ENCODE data around the gene KLHDC7A.

The KLHDC7A gene

GRCh38 chr1:18473195-18473815, 7.4 kb upstream of the KLHDC7A start:
- no peak for DNase-seq

DNA sequence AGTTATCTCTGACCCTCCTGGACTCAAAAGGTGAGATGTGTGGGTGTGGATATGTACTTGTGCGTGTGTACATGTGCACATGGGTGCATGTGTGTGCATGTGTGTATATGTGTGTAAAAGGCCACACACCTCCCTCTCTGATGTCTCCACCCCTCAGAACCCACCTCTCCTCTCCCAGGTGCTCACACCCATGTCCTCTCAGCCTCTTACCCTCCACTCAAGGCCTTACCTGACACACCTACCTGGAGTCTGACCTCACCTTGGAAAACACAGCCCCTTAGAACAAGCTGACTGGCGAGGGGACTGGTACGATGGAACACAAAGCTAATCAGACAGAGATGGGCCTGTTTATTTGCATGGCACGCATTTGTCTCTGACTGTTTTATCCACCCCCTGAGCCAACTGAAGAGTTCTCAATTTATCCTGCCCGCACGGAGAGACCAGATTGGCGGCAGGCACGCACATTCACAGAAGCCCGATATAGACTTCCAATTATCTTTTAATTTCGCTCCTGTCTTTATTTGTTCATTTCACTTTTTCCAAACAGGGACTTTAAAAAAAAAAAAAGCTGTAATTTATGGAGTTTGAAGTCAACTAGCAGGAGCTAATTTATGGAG, 6.1 kb upstream of the KLHDC7A start:
- no peak for DNase-seq

DNA sequence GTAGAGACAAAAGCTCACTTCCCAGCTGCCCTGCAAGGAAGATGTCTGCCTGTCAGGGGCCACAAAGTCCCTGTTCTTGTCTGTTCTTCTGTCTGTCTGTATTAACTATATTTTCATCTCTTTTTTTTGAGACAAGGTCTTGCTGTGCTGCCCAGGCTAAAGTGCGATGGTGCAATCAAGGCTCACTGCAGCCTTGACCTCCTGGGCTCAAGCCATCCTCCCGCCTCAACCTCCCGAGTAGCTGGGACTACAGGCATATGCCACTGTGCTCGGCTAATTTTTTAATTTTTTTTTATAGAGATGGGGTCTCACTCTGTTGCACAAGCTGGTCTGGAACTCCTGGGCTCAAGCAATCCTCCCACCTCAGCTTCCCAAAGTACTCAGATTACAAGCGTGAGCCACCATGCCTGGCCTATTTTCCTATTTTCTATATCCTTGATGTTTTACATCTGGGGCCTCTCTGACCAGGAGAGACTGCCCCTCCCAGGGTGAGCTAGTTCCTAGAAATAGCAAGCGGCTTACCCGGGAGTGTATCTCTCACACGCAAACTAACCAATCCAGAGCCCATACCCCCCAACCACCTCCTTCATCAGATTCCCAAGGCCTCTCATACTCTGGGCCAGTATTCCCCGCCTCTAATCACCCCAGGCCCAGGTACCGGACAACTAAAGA, 5.4 kb upstream of the KLHDC7A start:
- DNase-seq, result no peak

- DNase-seq, result no peak
Observed at GRCh38 chr1:18479454-18479853, 1.3 kb upstream of the KLHDC7A start.

DNA sequence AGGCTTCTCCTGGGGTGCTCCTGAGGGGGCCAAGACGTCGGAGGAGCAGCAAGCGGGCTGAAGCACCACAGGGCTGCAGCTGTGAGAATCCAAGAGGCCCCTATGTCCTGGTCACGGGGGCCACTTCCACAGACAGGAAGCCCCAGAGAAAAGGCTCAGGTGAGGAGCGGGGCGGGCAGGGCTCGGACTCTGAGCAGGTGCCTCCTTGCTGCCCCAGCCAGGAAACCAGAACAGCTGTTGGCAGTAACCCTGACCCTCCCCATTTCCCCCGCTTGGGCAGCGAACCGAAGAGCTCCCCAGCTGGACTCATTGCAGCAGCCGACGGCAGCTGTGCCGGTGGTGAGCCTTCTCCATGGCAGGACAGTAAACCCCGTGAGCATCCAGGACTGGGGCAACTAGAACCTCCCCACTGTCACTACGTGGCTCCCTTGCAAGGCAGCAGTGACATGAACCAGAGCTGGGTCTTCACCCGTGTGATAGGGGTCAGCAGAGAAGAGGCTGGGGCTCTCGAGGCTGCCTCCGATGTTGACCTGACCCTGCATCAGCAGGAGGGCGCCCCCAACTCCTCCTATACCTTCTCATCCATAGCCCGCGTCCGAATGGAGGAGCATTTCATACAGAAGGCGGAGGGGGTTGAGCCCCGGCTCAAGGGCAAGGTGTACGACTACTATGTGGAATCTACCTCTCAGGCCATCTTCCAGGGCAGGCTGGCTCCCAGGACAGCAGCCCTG, 625 bp downstream of the KLHDC7A start:
- DNase-seq, result no peak

DNA sequence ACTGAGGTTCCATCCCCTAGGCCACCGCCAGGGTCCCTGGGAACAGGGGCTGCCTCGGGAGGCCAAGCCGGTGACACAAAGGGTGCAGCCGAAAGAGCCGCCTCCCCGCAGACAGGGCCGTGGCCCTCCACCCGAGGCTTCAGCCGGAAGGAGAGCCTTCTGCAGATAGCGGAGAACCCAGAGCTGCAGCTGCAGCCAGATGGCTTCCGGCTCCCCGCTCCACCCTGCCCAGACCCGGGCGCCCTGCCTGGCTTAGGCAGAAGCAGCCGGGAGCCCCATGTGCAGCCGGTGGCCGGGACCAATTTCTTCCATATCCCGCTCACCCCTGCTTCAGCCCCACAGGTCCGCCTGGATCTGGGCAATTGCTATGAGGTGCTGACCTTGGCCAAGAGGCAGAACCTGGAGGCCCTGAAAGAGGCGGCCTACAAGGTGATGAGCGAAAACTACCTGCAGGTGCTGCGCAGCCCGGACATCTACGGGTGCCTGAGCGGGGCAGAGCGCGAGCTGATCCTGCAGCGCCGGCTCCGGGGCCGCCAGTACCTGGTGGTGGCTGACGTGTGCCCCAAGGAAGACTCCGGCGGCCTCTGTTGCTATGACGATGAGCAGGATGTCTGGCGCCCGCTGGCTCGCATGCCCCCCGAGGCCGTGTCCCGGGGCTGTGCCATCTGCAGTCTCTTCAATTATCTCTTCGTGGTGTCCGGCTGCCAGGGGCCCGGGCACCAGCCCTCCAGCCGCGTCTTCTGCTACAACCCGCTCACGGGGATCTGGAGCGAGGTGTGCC, 1.4 kb downstream of the KLHDC7A start:
- no peak for DNase-seq

- DNase-seq, result no peak
Observed at GRCh38 chr1:18482721-18483425, 2.1 kb downstream of the KLHDC7A start.

GRCh38 chr1:18484276-18484675, 3.5 kb downstream of the KLHDC7A start:
- no peak for DNase-seq

- no peak for DNase-seq
Observed at GRCh38 chr1:18484721-18485120, 4.0 kb downstream of the KLHDC7A start.

DNA sequence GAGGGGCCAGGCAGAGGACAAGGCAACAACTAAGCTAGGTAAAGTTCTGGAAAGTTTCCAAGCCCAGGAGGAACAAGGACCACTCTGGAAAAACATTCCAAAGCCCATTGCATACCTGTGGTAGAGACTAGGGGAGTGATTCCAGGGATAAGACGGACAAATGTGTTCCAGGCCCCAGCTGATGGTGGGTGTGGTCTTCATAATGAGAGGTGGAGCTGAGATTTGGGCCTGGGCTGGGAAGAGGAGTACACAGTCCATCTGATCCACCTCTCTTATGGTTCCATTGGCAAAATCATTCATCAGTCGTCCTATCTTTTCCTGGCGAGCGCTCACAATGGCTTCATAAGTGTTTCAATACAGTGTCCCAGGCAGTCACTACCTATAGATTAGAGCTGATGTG, 4.5 kb downstream of the KLHDC7A start:
- DNase-seq, result no peak

- no peak for DNase-seq
Observed at GRCh38 chr1:18486195-18486594, 5.5 kb downstream of the KLHDC7A start.

GRCh38 chr1:18489417-18490143, 8.8 kb downstream of the KLHDC7A start:
- no peak for DNase-seq

DNA sequence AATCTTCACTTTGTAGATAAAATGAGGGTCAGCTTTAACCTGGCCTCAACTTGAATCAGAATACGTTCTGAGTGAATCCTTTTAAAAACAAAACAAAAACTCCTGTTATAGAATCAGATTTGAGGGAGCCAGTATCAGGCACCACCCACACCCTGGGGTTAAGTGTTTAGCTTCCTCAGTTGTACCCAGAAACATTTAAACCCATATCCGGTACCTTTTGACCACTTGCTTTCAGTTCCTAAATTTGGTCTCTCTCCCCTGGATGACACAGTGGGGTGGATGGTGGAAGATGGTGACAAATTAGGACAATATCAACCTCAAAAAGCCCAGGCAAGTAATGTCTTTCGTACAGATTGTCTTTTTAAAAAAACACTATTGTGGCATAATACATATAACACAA, 10.4 kb downstream of the KLHDC7A start:
- no peak for DNase-seq

DNA sequence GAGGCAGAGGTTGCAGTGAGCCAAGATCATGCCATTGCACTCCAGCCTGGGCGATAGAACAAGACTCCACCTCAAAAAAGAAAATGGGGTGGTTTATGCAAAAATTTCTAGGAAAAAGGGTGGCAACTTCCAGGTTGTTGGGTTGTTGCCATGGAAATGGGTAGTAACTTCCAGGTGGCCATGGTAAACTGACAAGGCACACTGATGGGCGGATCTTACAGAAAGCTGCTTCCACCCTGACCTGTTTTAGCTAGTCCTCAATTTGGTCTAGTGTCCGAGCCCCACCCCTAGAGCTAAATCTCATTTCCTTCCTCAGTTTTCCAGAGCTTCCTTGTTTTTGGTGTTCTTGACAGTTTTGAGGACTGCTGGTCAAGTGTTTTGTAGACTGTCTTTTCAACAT, 13.6 kb downstream of the KLHDC7A start:
- no peak for DNase-seq

- no peak for DNase-seq
Observed at GRCh38 chr1:18495635-18496034, 14.9 kb downstream of the KLHDC7A start.

- DNase-seq, result no peak
Observed at GRCh38 chr1:18496056-18496455, 15.3 kb downstream of the KLHDC7A start.

GRCh38 chr1:18496497-18497235, 15.9 kb downstream of the KLHDC7A start:
- no peak for DNase-seq

GRCh38 chr1:18501833-18502232, 21.1 kb downstream of the KLHDC7A start:
- DNase-seq, result no peak

- DNase-seq, result no peak
Observed at GRCh38 chr1:18504609-18505008, 23.9 kb downstream of the KLHDC7A start.

DNA sequence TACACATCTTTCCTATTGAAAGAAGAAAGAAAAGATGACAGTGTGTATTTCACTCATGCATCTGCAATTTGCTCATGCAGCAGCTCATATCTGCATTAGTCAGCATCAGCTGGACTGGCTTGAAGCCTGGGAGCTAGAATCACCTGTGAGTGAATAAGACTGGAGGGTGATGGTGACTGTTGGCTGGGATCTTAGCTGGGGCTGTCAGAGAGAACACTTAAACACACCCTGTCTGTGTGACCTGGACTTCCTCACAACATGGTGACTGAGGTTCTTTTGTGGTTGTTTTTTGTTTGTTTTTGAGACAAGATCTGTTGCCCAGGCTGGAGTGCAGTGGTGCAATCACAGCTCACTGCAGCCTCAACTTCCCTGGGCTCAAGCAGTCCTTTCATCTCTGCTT, 24.9 kb downstream of the KLHDC7A start:
- DNase-seq, result no peak

GRCh38 chr1:18508084-18508483, 27.4 kb downstream of the KLHDC7A start:
- no peak for DNase-seq

Measured in CD4-positive, alpha-beta T cell treated with Interferon alpha-2 for 1 hour (primary cell).